KOPT-K1 (cell line): ENCODE measurements around the gene HLA-DOB.

Experiments
- H3K27ac ChIP-seq: fragments of 200-600 bp; sonication (generic); 2 replicates; pipeline ENCODE4 v1.5.1; 2016; ENCODE audit warnings: antibody characterized with exemption, mild to moderate bottlenecking, low read depth, low read length; ENCODE audit not compliant: poor library complexity, severe bottlenecking
- H3K36me3 ChIP-seq: fragments of 200-600 bp; sonication (generic); 2 replicates; pipeline ENCODE4 v1.5.1; 2017; ENCODE audit warnings: antibody characterized with exemption, mild to moderate bottlenecking, low read length, moderate library complexity; ENCODE audit not compliant: insufficient read depth
- H3K9me3 ChIP-seq: fragments of 200-600 bp; sonication (generic); 2 replicates; pipeline ENCODE4 v1.5.1; 2017; ENCODE audit warnings: antibody characterized with exemption, low read length, mild to moderate bottlenecking; ENCODE audit not compliant: insufficient read depth, poor library complexity, severe bottlenecking

HLA-DOB gene

DNA sequence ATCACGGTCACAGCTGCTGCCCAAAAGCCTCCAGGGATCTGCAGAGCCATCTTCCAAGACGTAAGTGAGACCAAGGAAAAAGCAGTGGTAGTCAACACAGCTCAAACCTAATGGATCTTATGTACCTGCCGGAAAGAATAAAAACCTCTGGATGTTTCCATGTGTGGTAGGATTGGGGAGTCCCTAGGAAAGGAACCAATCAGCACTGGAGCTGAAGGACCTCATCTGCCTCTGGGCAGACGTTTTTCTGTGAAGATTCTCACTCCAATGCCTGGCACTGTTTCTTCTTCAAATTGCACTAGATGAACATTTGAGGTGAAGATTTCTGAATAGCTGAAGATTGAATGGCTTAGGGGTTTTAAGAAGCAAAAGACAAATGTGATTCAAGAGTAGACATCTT, 53.4 kb downstream of the HLA-DOB start, which contains the start of gene HLA-DQB2:
HLA-DQB2 (minus strand) TSS at position 112 of the 400 bp plus-strand sequence; CDS start at position 50, 62 bp downstream.
- Histone ChIP-seq H3K9me3 (no peaks in the 10 kb centered on the region), H3K27ac (no peak within 1 kb of the TSS), H3K36me3 (no peaks in the 10 kb centered on the region)
